SJSA1 (cell line): ENCODE data around the gene SCARB1. TPM values are rescaled to one million over a fixed set of nuclear protein-coding genes. Genes with fewer than 3 reads are reported as not detected.

ENCODE experiments used
- DNase-seq, 2 experiments: peaks; one replicate each; pipeline ENCODE4 v3.0.0-alpha.2; 2015 to 2020; ENCODE audit warnings: low spot score in 2 of 2, low read depth in 1 of 2
- H3K27ac ChIP-seq: fragments of 250-450 bp; sonication (Bioruptor Pico); 2 replicates; pipeline ENCODE4 v1.5.1; 2020; ENCODE audit warnings: mild to moderate bottlenecking, moderate library complexity
- H3K27me3 ChIP-seq: fragments of 250-450 bp; sonication (Bioruptor Pico); replicated peaks from 2 replicates; pipeline ENCODE4 v1.5.1; 2020; ENCODE audit warnings: mild to moderate bottlenecking, moderate library complexity
- H3K36me3 ChIP-seq: fragments of 250-450 bp; sonication (Bioruptor Pico); 2 replicates; pipeline ENCODE4 v1.5.1; 2020; ENCODE audit warnings: mild to moderate bottlenecking
- H3K4me1 ChIP-seq: fragments of 250-450 bp; sonication (Bioruptor Pico); replicated peaks from 2 replicates; pipeline ENCODE4 v1.6.1; 2021; ENCODE audit warnings: mild to moderate bottlenecking
- H3K4me3 ChIP-seq: fragments of 250-450 bp; sonication (Bioruptor Pico); 2 replicates; pipeline ENCODE4 v1.5.1; 2020; ENCODE audit warnings: mild to moderate bottlenecking
- H3K9me3 ChIP-seq: fragments of 250-450 bp; sonication (Bioruptor Pico); replicated peaks from 2 replicates; pipeline ENCODE4 v1.5.1; 2020; ENCODE audit warnings: mild to moderate bottlenecking
- total RNA-seq: library from RNA; depleted of rRNA; stranded (reverse); fragments of >200 nt; shearing (Covaris generic); gene quantifications from 2 replicates; pipeline ENCODE4 v1.2.3, GENCODE V29; 2014

SCARB1 gene
- total RNA-seq, 1 experiment from 2014 or later = 12.4 TPM

GRCh38 chr12:124746649-124747425 lies 116.8 kb downstream of the SCARB1 start:
- no peaks in the 10 kb centered on the region for H3K9me3 ChIP-seq
- H3K27me3 ChIP-seq = no peaks in the 10 kb centered on the region
- H3K36me3 ChIP-seq = no peaks in the 10 kb centered on the region
- H3K4me3 ChIP-seq = no peak overlapping the region
- peak overlapping the region; percentile 33; the same call in 1 of the 2 replicates for H3K27ac ChIP-seq
- peaks cover 38% of the 10 kb centered on the region for H3K4me1 ChIP-seq
- DNase-seq = no peak

GRCh38 chr12:124745891-124746570 lies 117.6 kb downstream of the SCARB1 start:
- Histone ChIP-seq H3K27me3 (no peaks in the 10 kb centered on the region), H3K36me3 (no peaks in the 10 kb centered on the region), H3K27ac (peak overlapping the region; percentile 66), H3K4me1 (peaks cover 46% of the 10 kb centered on the region), H3K9me3 (no peaks in the 10 kb centered on the region), H3K4me3 (no peak overlapping the region)
- peak; percentile 93 to 95 for DNase-seq

- Histone ChIP-seq H3K27ac (peak overlapping the region; percentile 66), H3K4me1 (peaks cover 51% of the 10 kb centered on the region), H3K36me3 (no peaks in the 10 kb centered on the region), H3K9me3 (no peaks in the 10 kb centered on the region), H3K27me3 (no peaks in the 10 kb centered on the region), H3K4me3 (no peak overlapping the region)
- DNase-seq = no peak
Measured at GRCh38 chr12:124745465-124745890, 118.2 kb downstream of the SCARB1 start.

GRCh38 chr12:124744659-124745464 lies 118.8 kb downstream of the SCARB1 start:
- Histone ChIP-seq H3K4me3 (no peak overlapping the region), H3K27ac (peak overlapping the region; percentile 66; the same call in 1 of the 2 replicates)
- DNase-seq = peak in 1 of 2 experiments; percentile 44

GRCh38 chr12:124744273-124744640 lies 119.4 kb downstream of the SCARB1 start:
- Histone ChIP-seq H3K27me3 (no peaks in the 10 kb centered on the region), H3K27ac (no peak overlapping the region), H3K36me3 (0 out of 2 replicates have a peak, but pooled peaks cover 6% of the 10 kb centered on the region), H3K9me3 (peaks cover 8% of the 10 kb centered on the region), H3K4me1 (peaks cover 63% of the 10 kb centered on the region), H3K4me3 (no peak overlapping the region)
- no peak for DNase-seq

More at GRCh38 chr12:124744659-124745464, 118.8 kb downstream of the SCARB1 start:
- Histone ChIP-seq H3K4me1 (peaks cover 57% of the 10 kb centered on the region), H3K9me3 (peaks cover 2% of the 10 kb centered on the region), H3K36me3 (no peaks in the 10 kb centered on the region), H3K27me3 (no peaks in the 10 kb centered on the region)

GRCh38 chr12:124743479-124744272 lies 120.0 kb downstream of the SCARB1 start:
- no peak overlapping the region for H3K27ac ChIP-seq
- 0 out of 2 replicates have a peak, but pooled peaks cover 6% of the 10 kb centered on the region for H3K36me3 ChIP-seq
- no peak overlapping the region for H3K4me3 ChIP-seq
- no peaks in the 10 kb centered on the region for H3K27me3 ChIP-seq
- DNase-seq = no peak
- peaks cover 69% of the 10 kb centered on the region for H3K4me1 ChIP-seq
- H3K9me3 ChIP-seq = peaks cover 10% of the 10 kb centered on the region

GRCh38 chr12:124742678-124743077 lies 121.0 kb downstream of the SCARB1 start:
- no peak for DNase-seq
- H3K27me3 ChIP-seq = no peaks in the 10 kb centered on the region
- H3K9me3 ChIP-seq = peaks cover 10% of the 10 kb centered on the region
- H3K4me3 ChIP-seq = no peak overlapping the region
- 0 out of 2 replicates have a peak, but pooled peaks cover 6% of the 10 kb centered on the region for H3K36me3 ChIP-seq
- peaks cover 69% of the 10 kb centered on the region for H3K4me1 ChIP-seq
- H3K27ac ChIP-seq = no peak overlapping the region

GRCh38 chr12:124742111-124742510 lies 121.6 kb downstream of the SCARB1 start:
- Histone ChIP-seq H3K27me3 (no peaks in the 10 kb centered on the region), H3K9me3 (peaks cover 10% of the 10 kb centered on the region), H3K4me1 (peaks cover 69% of the 10 kb centered on the region), H3K36me3 (0 out of 2 replicates have a peak, but pooled peaks cover 6% of the 10 kb centered on the region), H3K4me3 (no peak overlapping the region), H3K27ac (no peak overlapping the region)
- DNase-seq = peak in 1 of 2 experiments; percentile 39

- H3K27me3 ChIP-seq = no peaks in the 10 kb centered on the region
- H3K4me1 ChIP-seq = peaks cover 66% of the 10 kb centered on the region
- H3K9me3 ChIP-seq = peaks cover 10% of the 10 kb centered on the region
- 0 out of 2 replicates have a peak, but pooled peaks cover 6% of the 10 kb centered on the region for H3K36me3 ChIP-seq
- DNase-seq = no peak
- H3K27ac ChIP-seq = peak overlapping the region; percentile 81
- no peak overlapping the region for H3K4me3 ChIP-seq
Measured at GRCh38 chr12:124741211-124741610, 122.5 kb downstream of the SCARB1 start.

- DNase-seq = peak; percentile 83 to 87
- Histone ChIP-seq H3K27ac (peak overlapping the region; percentile 81), H3K27me3 (no peaks in the 10 kb centered on the region)
Measured at GRCh38 chr12:124740691-124741137, 123.0 kb downstream of the SCARB1 start.

GRCh38 chr12:124739953-124740561 lies 123.6 kb downstream of the SCARB1 start:
- no peak for DNase-seq
- Histone ChIP-seq H3K36me3 (0 out of 2 replicates have a peak, but pooled peaks cover 8% of the 10 kb centered on the region), H3K9me3 (peaks cover 10% of the 10 kb centered on the region), H3K4me1 (peaks cover 65% of the 10 kb centered on the region), H3K27ac (peak overlapping the region; percentile 81), H3K27me3 (no peaks in the 10 kb centered on the region), H3K4me3 (no peak overlapping the region)

More at GRCh38 chr12:124740691-124741137, 123.0 kb downstream of the SCARB1 start:
- Histone ChIP-seq H3K4me3 (no peak overlapping the region), H3K4me1 (peaks cover 66% of the 10 kb centered on the region), H3K36me3 (0 out of 2 replicates have a peak, but pooled peaks cover 6% of the 10 kb centered on the region), H3K9me3 (peaks cover 10% of the 10 kb centered on the region)
